K562 (cell line): ENCODE measurements around the gene EHMT2. TPM values are rescaled to one million over a fixed set of nuclear protein-coding genes. Genes with fewer than 3 reads are reported as not detected.
"Not testable (repeated sequence)": the region's sequence is repeated elsewhere in the genome, so short reads cannot be mapped to it uniquely, and the experiment has no call there.

Experiments
- ATAC-seq: fragments of 200-7000 bp; cut with Tn5 transposase; 3 replicates; pipeline ENCODE4 v1.9.1; 2020; ENCODE audit warnings: moderate library complexity
- BruUV-seq: library from RNA; stranded (reverse); fragments of 400-500 nt; replicated peaks from 2 replicates; lab custom pipeline; 2021; lab: Mats Ljungman, UMichigan
- CTCF ChIA-PET: fragments of 300-600 bp; formaldehyde crosslinking; extraction: SDS; loops from one replicate; lab custom pipeline; 2021; ENCODE audit warnings: low intra/inter-chr PET ratio; lab: Yijun Ruan, JAX
- POLR2A ChIA-PET: fragments of 300-600, 350-650 bp; sonication (Branson Sonifier 250); formaldehyde crosslinking; extraction: SDS; loops from one replicate; lab custom pipeline; 2021; ENCODE audit warnings: antibody characterized with exemption, inconsistent platforms; lab: Yijun Ruan, JAX
- DNase-seq, 4 experiments: peaks; one replicate each; pipeline versions ENCODE4 v3.0.0 to v3.0.0-alpha.2; 2011 to 2018; ENCODE audit warnings: low spot score in 3 of 4, mixed read lengths in 3 of 4; ENCODE audit errors: extremely low read depth in 1 of 4
- FAIRE-seq: peaks from 2 replicates; lab custom pipeline; 2011; peaks lifted over from hg19 to GRCh38; lab: Jason Lieb, UNC
- H2AFZ ChIP-seq: 2 replicates; pipeline ENCODE4 v1.6.0; 2011; ENCODE audit warnings: low read depth, low read length, control low read depth, inconsistent platforms
- H3K27ac ChIP-seq: fragments of 200-600 bp; 3 replicates; pipeline ENCODE4 v1.8.0; 2011; ENCODE audit warnings: low read depth, mild to moderate bottlenecking, control low read depth, inconsistent platforms, low read length, moderate library complexity, mixed read lengths; ENCODE audit errors: extremely low read depth
- H3K27me3 ChIP-seq, 2 experiments: fragments of 300-600 bp in 1 of 2; 2 replicates in 1 of 2; 3 replicates in 1 of 2; pipeline versions ENCODE4 v1.6.0 to v1.8.0; 2011; ENCODE audit warnings: inconsistent platforms in 2 of 2, low read length in 2 of 2, mild to moderate bottlenecking in 1 of 2, mixed read lengths in 1 of 2, moderate library complexity in 1 of 2; ENCODE audit not compliant: control insufficient read depth in 2 of 2, insufficient read depth in 2 of 2
- H3K36me3 ChIP-seq: fragments of 300-600 bp; 3 replicates; pipeline ENCODE4 v1.8.0; 2011; ENCODE audit warnings: mild to moderate bottlenecking, low read length, inconsistent platforms; ENCODE audit not compliant: control insufficient read depth, insufficient read depth
- H3K4me1 ChIP-seq, 2 experiments: fragments of 200-600 bp in 1 of 2; replicated peaks in 1 of 2; 2 replicates in 1 of 2; 3 replicates in 1 of 2; pipeline versions ENCODE4 v1.5.1 to v1.8.0; 2011; ENCODE audit warnings: inconsistent platforms in 2 of 2, low read length in 2 of 2, mild to moderate bottlenecking in 1 of 2, mixed read lengths in 1 of 2, moderate library complexity in 1 of 2; ENCODE audit not compliant: control insufficient read depth in 2 of 2, insufficient read depth in 2 of 2
- H3K4me2 ChIP-seq: 2 replicates; pipeline ENCODE4 v1.6.1; 2011; ENCODE audit warnings: low read length, control low read depth, inconsistent platforms, mixed read lengths; ENCODE audit not compliant: insufficient read depth
- H3K4me3 ChIP-seq: fragments of 200-600 bp; sonication (generic), shearing (Covaris generic); 2 replicates; pipeline ENCODE4 v1.5.1; 2016; ENCODE audit warnings: control low read depth, inconsistent platforms
- H3K79me2 ChIP-seq: fragments of 200-600 bp; 3 replicates; pipeline ENCODE4 v1.8.0; 2011; ENCODE audit warnings: low read length, inconsistent platforms; ENCODE audit not compliant: control insufficient read depth, insufficient read depth
- H3K9ac ChIP-seq, 2 experiments: 2 replicates each; pipeline versions ENCODE4 v1.6.0 to v1.6.1; 2011; ENCODE audit warnings: low read depth in 2 of 2, low read length in 2 of 2, control low read depth in 1 of 2, inconsistent platforms in 1 of 2, mild to moderate bottlenecking in 1 of 2, mixed read lengths in 1 of 2; ENCODE audit not compliant: insufficient read depth in 1 of 2
- H3K9me1 ChIP-seq: one replicate; pipeline ENCODE4 v1.6.0; 2011; ENCODE audit warnings: inconsistent platforms, mild to moderate bottlenecking, low read length, moderate library complexity; ENCODE audit not compliant: control insufficient read depth, insufficient read depth
- H3K9me3 ChIP-seq: replicated peaks from 2 replicates; pipeline ENCODE4 v1.5.1; 2011; ENCODE audit warnings: low read depth, low read length, inconsistent platforms; ENCODE audit not compliant: control insufficient read depth, insufficient read depth
- H4K20me1 ChIP-seq: replicated peaks from 2 replicates; pipeline ENCODE4 v1.6.1; 2011; ENCODE audit warnings: low read length, inconsistent platforms, mixed read lengths; ENCODE audit not compliant: control insufficient read depth, insufficient read depth
- CEBPG ChIP-seq, 3 experiments: fragments of 200-800 bp in 1 of 3; sonication (Bioruptor generic) in 1 of 3; sonication (generic) in 1 of 3; formaldehyde crosslinking in 1 of 3; IDR thresholded peaks in 2 of 3; conservative IDR thresholded peaks in 1 of 3; 2 replicates each; pipeline versions ENCODE4 v1.6.1 to v1.8.0; 2016 to 2022; ENCODE audit warnings: missing compliant biosample characterization in 2 of 3, missing genetic modification characterization in 2 of 3, mild to moderate bottlenecking in 1 of 3, missing genetic modification reagents in 1 of 3
- HDAC8 ChIP-seq: fragments of 450-650 bp; IDR thresholded peaks from 2 replicates; pipeline ENCODE4 v1.6.1; 2016; ENCODE audit warnings: mild to moderate bottlenecking, missing genetic modification characterization, moderate library complexity, missing compliant biosample characterization
- KAT7 ChIP-seq: sonication (generic); formaldehyde crosslinking; IDR thresholded peaks from 2 replicates; pipeline ENCODE4 v1.8.0; 2022; ENCODE audit warnings: missing genetic modification reagents, mild to moderate bottlenecking, borderline replicate concordance
- KLF10 ChIP-seq: fragments of 250-450 bp; sonication (Bioruptor Pico); IDR thresholded peaks from 2 replicates; pipeline ENCODE4 v1.6.1; 2021; ENCODE audit warnings: matching md5 sums
- NFATC3 ChIP-seq: fragments of 450-650 bp; IDR thresholded peaks from 2 replicates; pipeline ENCODE4 v1.6.1; 2017; ENCODE audit warnings: mild to moderate bottlenecking
- NFXL1 ChIP-seq: fragments of 450-650 bp; formaldehyde crosslinking; IDR thresholded peaks from 2 replicates; pipeline ENCODE4 v1.4.0; 2021; ENCODE audit warnings: mild to moderate bottlenecking
- PHTF2 ChIP-seq: fragments of 250-450 bp; sonication (Bioruptor Pico); IDR thresholded peaks from 2 replicates; pipeline ENCODE4 v1.5.0; 2021; ENCODE audit warnings: mild to moderate bottlenecking
- SIRT6 ChIP-seq: IDR thresholded peaks from one replicate; pipeline ENCODE4 v1.6.1; 2012; ENCODE audit warnings: low read depth, mild to moderate bottlenecking, control low read depth, inconsistent platforms, low read length, moderate library complexity
- ZBTB26 ChIP-seq: fragments of 450-650 bp; formaldehyde crosslinking; IDR thresholded peaks from 2 replicates; pipeline ENCODE4 v1.4.0; 2022; ENCODE audit warnings: missing genetic modification characterization
- ZFPM2 ChIP-seq: fragments of 250-450 bp; sonication (Bioruptor Pico); IDR thresholded peaks from 2 replicates; pipeline ENCODE4 v1.5.1; 2022; ENCODE audit warnings: mild to moderate bottlenecking
- ZNF253 ChIP-seq: fragments of 250-450 bp; sonication (Bioruptor Pico); conservative IDR thresholded peaks from 2 replicates; pipeline ENCODE4 v1.6.1; 2021; ENCODE audit warnings: mild to moderate bottlenecking
- ZNF445 ChIP-seq: fragments of 250-450 bp; sonication (Bioruptor Pico); IDR thresholded peaks from 2 replicates; pipeline ENCODE4 v1.4.0; 2020; ENCODE audit warnings: low read depth, mild to moderate bottlenecking, moderate library complexity
- ZNF668 ChIP-seq: fragments of 250-450 bp; sonication (Bioruptor Pico); IDR thresholded peaks from 2 replicates; pipeline ENCODE4 v1.8.0; 2022; ENCODE audit warnings: mild to moderate bottlenecking, inconsistent platforms
- WGBS: fragments of 100-300 bp; shearing (Covaris generic); methylation state at CpG from one replicate; pipeline ENCODE4 v1.1.6; 2016; ENCODE audit warnings: low coverage, mixed read lengths; ENCODE audit not compliant: insufficient coverage; ENCODE audit errors: missing lambda C conversion rate; 5-methylcytosine and 5-hydroxymethylcytosine counted together
- in situ Hi-C: fragments of 300-500 bp; cut with MboI; formaldehyde crosslinking; loops from 4 replicates; pipeline ENCODE4 v1.15.0; 2018; ENCODE audit warnings: inconsistent platforms, mixed read lengths
- intact Hi-C: fragments of 100-400 bp; cut with micrococcal nuclease; formaldehyde crosslinking; loops from 2 replicates; pipeline ENCODE4 v1.14.2; 2022
- polyA plus RNA-seq, 8 experiments: library from polyadenylated mRNA; depleted of rRNA in 4 of 8; stranded (reverse) in 5 of 8; unstranded in 3 of 8; fragments of >200 nt; fragmentation: Nextera tagmentation in 2 of 8; fragmentation: Illumina TruSeq in 1 of 8; extraction: Ambion mirVana in 2 of 8; extraction: Trizol in 1 of 8; gene quantifications; 2 replicates each; pipeline versions ENCODE4 v1.2.1 to v1.2.3, GENCODE V29; 2011 to 2014; ENCODE audit warnings: inconsistent platforms in 1 of 8, missing spikeins in 1 of 8
- total RNA-seq, 7 experiments: library from RNA; depleted of rRNA in 6 of 7; stranded (reverse); fragments of >200 nt in 6 of 7; fragmentation: Illumina TruSeq in 2 of 7; extraction: Trizol in 2 of 7; gene quantifications; 2 replicates each; pipeline versions ENCODE4 v1.2.1 to v1.2.3, GENCODE V29; 2011 to 2021; ENCODE audit warnings: low replicate concordance in 1 of 7
- TF ChIP-seq, protein P1 (sequence below): IDR thresholded peaks from 2 replicates; pipeline ENCODE4 v1.6.1; 2014; ENCODE audit warnings: antibody characterized with exemption
- TF ChIP-seq, protein P2 (sequence below), 2 experiments: fragments of 450-650 bp in 1 of 2; IDR thresholded peaks; 2 replicates each; pipeline ENCODE4 v1.6.1; 2011 to 2017; ENCODE audit warnings: low read depth in 2 of 2, antibody characterized with exemption in 1 of 2, borderline replicate concordance in 1 of 2, low read length in 1 of 2, mild to moderate bottlenecking in 1 of 2, mixed read lengths in 1 of 2; ENCODE audit not compliant: control insufficient read depth in 1 of 2

The EHMT2 gene
- total and polyA plus RNA-seq, 9 of the 15 experiments (the other 6 are each of a cell fraction or from before 2014, with no cell fraction given), result 2.1 to 63.8 (median 38.5) TPM

GRCh38 chr6:31842053-31842452 is 55.4 kb downstream of the EHMT2 start (continued):
- TF ChIP-seq SIRT6, result no peak
- TF ChIP-seq HDAC8 (tag), result no peak
- TF ChIP-seq, protein P1, sequence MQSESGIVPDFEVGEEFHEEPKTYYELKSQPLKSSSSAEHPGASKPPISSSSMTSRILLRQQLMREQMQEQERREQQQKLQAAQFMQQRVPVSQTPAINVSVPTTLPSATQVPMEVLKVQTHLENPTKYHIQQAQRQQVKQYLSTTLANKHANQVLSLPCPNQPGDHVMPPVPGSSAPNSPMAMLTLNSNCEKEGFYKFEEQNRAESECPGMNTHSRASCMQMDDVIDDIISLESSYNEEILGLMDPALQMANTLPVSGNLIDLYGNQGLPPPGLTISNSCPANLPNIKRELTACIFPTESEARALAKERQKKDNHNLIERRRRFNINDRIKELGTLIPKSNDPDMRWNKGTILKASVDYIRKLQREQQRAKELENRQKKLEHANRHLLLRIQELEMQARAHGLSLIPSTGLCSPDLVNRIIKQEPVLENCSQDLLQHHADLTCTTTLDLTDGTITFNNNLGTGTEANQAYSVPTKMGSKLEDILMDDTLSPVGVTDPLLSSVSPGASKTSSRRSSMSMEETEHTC, result 0 out of 2 replicates have a peak, but pooled peaks have one; percentile 9
- no peak for TF ChIP-seq NFATC3
- TF ChIP-seq CEBPG (CRISPR knock-in tag; IDR thresholded peaks at IDR 0.05), result no peak
- TF ChIP-seq CEBPG (tag; conservative IDR thresholded peaks at IDR 0.05 in 1 of 2, IDR thresholded peaks at IDR 0.05 in 1 of 2), result no peak
- no peak for TF ChIP-seq ZFPM2 (CRISPR knock-in tag)

GRCh38 chr6:31839779-31840126 is 57.7 kb downstream of the EHMT2 start:
- ATAC-seq, H3K27me3 ChIP-seq, in situ Hi-C loops, BruUV-seq, FAIRE-seq, H3K4me2 ChIP-seq, H3K27ac ChIP-seq, H3K9me3 ChIP-seq, CTCF ChIA-PET, intact Hi-C loops, H3K9me1 ChIP-seq, H2AFZ ChIP-seq, DNase-seq, H3K9ac ChIP-seq: not testable (repeated sequence)
- peaks cover 48% of the 10 kb centered on the region for H3K79me2 ChIP-seq
- POLR2A ChIA-PET, result interaction anchor here (0.7 to 15.7 kb wide), 17 partner anchors 4 to 298 kb away, joined by 3 to 229 read pairs (median 5); partner anchors contain the start of genes APOM, BAG6, C6orf47 and CSNK2B
- 85% methylated on average over 8 of the region's 8 CpGs for WGBS
- peaks cover 17 to 30% of the 10 kb centered on the region in 2 experiments for H3K4me1 ChIP-seq
- H4K20me1 ChIP-seq, result peaks cover 30% of the 10 kb centered on the region
- peak overlapping the region; percentile 85; the same call in 1 of the 2 replicates for H3K4me3 ChIP-seq
- peaks cover 60% of the 10 kb centered on the region for H3K36me3 ChIP-seq
- TF ChIP-seq ZBTB26 (CRISPR knock-in tag), result 0 out of 2 replicates have a peak, but pooled peaks have one; percentile 24
- TF ChIP-seq ZNF445 (CRISPR knock-in tag), result 0 out of 2 replicates have a peak, but pooled peaks have one; percentile 70
- TF ChIP-seq NFXL1 (CRISPR knock-in tag), result peak; percentile 39; the same call in 1 of the 2 replicates
- TF ChIP-seq KLF10 (CRISPR knock-in tag), result 0 out of 2 replicates have a peak, but pooled peaks have one; percentile 4
- TF ChIP-seq ZNF253 (CRISPR knock-in tag), result 0 out of 2 replicates have a peak, but pooled peaks have one; percentile 8
- 0 out of 2 replicates have a peak, but pooled peaks have one; percentile 60 for TF ChIP-seq KAT7 (CRISPR knock-in tag)
- TF ChIP-seq PHTF2 (CRISPR knock-in tag), result 0 out of 2 replicates have a peak, but pooled peaks have one; percentile 30
- TF ChIP-seq, protein P2, sequence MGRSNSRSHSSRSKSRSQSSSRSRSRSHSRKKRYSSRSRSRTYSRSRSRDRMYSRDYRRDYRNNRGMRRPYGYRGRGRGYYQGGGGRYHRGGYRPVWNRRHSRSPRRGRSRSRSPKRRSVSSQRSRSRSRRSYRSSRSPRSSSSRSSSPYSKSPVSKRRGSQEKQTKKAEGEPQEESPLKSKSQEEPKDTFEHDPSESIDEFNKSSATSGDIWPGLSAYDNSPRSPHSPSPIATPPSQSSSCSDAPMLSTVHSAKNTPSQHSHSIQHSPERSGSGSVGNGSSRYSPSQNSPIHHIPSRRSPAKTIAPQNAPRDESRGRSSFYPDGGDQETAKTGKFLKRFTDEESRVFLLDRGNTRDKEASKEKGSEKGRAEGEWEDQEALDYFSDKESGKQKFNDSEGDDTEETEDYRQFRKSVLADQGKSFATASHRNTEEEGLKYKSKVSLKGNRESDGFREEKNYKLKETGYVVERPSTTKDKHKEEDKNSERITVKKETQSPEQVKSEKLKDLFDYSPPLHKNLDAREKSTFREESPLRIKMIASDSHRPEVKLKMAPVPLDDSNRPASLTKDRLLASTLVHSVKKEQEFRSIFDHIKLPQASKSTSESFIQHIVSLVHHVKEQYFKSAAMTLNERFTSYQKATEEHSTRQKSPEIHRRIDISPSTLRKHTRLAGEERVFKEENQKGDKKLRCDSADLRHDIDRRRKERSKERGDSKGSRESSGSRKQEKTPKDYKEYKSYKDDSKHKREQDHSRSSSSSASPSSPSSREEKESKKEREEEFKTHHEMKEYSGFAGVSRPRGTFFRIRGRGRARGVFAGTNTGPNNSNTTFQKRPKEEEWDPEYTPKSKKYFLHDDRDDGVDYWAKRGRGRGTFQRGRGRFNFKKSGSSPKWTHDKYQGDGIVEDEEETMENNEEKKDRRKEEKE (IDR thresholded peaks at IDR 0.05; ENCODE audit: borderline replicate concordance in 1 of 2, control insufficient read depth in 1 of 2, low read depth in 2 of 2, low read length in 1 of 2), result peak in 1 of 2 experiments; percentile 30; a peak in 1 of 4 replicates
- 0 out of 2 replicates have a peak, but pooled peaks have one; percentile 47 for TF ChIP-seq ZNF668
